Smooth muscle cell (in vitro differentiated cells): ENCODE results near the gene LIN9. TPM values are rescaled to one million over a fixed set of nuclear protein-coding genes. Genes with fewer than 3 reads are reported as not detected.

Experiments
- DNase-seq: peaks from one replicate; lab custom pipeline; 2025; ENCODE audit not compliant: unreplicated experiment; lab: John Stamatoyannopoulos, UW
- H2AFZ ChIP-seq: fragments of 200-600 bp; sonication (generic); 2 replicates; pipeline ENCODE4 v1.6.0; 2016; ENCODE audit warnings: antibody characterized with exemption, low read depth, mild to moderate bottlenecking
- H3F3A ChIP-seq: fragments of 200-600 bp; sonication (generic); 2 replicates; pipeline ENCODE4 v1.6.0; 2017; ENCODE audit warnings: antibody characterized with exemption, low read depth
- H3K27ac ChIP-seq: fragments of 200-600 bp; sonication (generic); 2 replicates; pipeline ENCODE4 v1.5.1; 2016; ENCODE audit warnings: low read depth, mild to moderate bottlenecking
- H3K27me3 ChIP-seq: fragments of 200-600 bp; sonication (generic); 2 replicates; pipeline ENCODE4 v1.6.1; 2016; ENCODE audit warnings: low read depth, mild to moderate bottlenecking
- H3K36me3 ChIP-seq: fragments of 200-600 bp; sonication (generic); 2 replicates; pipeline ENCODE4 v1.5.1; 2016; ENCODE audit warnings: low read depth
- H3K4me1 ChIP-seq: fragments of 200-600 bp; sonication (generic); 2 replicates; pipeline ENCODE4 v1.5.1; 2016; ENCODE audit warnings: low read depth
- H3K4me2 ChIP-seq: fragments of 200-600 bp; sonication (generic); 2 replicates; pipeline ENCODE4 v1.6.0; 2016; ENCODE audit warnings: mild to moderate bottlenecking
- H3K4me3 ChIP-seq: fragments of 200-600 bp; sonication (generic); 2 replicates; pipeline ENCODE4 v1.5.1; 2016; ENCODE audit warnings: mild to moderate bottlenecking
- H3K79me2 ChIP-seq: fragments of 200-600 bp; sonication (generic); 2 replicates; pipeline ENCODE4 v1.6.0; 2016; ENCODE audit warnings: low read depth, mild to moderate bottlenecking
- H3K9ac ChIP-seq: fragments of 200-600 bp; sonication (generic); 2 replicates; pipeline ENCODE4 v1.6.0; 2016; ENCODE audit warnings: low read depth
- H3K9me3 ChIP-seq: fragments of 200-600 bp; sonication (generic); replicated peaks from 2 replicates; pipeline ENCODE4 v1.5.1; 2016; ENCODE audit warnings: low read depth
- H4K20me1 ChIP-seq: fragments of 200-600 bp; sonication (generic); 2 replicates; pipeline ENCODE4 v1.6.0; 2016; ENCODE audit warnings: low read depth
- WGBS: methylation state at CpG from one replicate; pipeline ENCODE4 v1.1.7; 2016; ENCODE audit warnings: low lambda C conversion rate; 5-methylcytosine and 5-hydroxymethylcytosine counted together
- polyA plus RNA-seq: library from polyadenylated mRNA; unstranded; fragments of >200 nt; fragmentation: Nextera tagmentation; extraction: Ambion mirVana; gene quantifications from 2 replicates; pipeline ENCODE4 v1.2.1, GENCODE V29; 2016
- total RNA-seq: library from RNA; depleted of rRNA; stranded (reverse); fragments of >200 nt; gene quantifications from 2 replicates; pipeline ENCODE4 v1.2.3, GENCODE V29; 2014
- TF ChIP-seq, protein P1 (sequence below): fragments of 200-600 bp; sonication (generic); IDR thresholded peaks from 2 replicates; pipeline ENCODE4 v1.5.1; 2017; ENCODE audit warnings: borderline replicate concordance, mild to moderate bottlenecking, antibody characterized with exemption; ENCODE audit not compliant: insufficient read depth, poor library complexity, severe bottlenecking

LIN9 gene
- total and polyA plus RNA-seq, 2 experiments from 2014 or later: 3.7 to 7.8 TPM

DNA sequence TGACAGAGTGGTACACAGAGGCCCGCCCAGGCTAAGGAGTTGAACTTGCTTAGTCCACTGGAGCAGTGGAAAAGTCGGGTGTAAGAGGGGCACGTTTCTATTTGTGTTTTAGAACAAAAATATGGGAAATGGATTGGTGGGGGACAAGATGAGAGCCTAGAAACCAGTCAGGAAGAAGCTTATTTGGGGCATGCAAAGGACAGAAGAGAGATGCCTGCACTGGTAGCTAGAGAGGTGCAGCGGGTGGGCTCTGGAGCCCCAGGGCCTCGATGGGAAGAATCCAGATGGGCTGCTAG, 1.2 kb upstream of the LIN9 start:
- Histone ChIP-seq H4K20me1 (no peaks in the 10 kb centered on the region), H3K9ac (no peak overlapping the region), H3K27me3 (no peaks in the 10 kb centered on the region), H3F3A (no peaks in the 10 kb centered on the region), H3K4me3 (peak overlapping the region; percentile 99), H2AFZ (peak overlapping the region; percentile 99), H3K79me2 (peaks cover 19% of the 10 kb centered on the region), H3K4me2 (peak overlapping the region; percentile 90), H3K4me1 (peaks cover 15% of the 10 kb centered on the region), H3K27ac (peak overlapping the region; percentile 26), H3K9me3 (no peaks in the 10 kb centered on the region), H3K36me3 (no peaks in the 10 kb centered on the region)
- TF ChIP-seq, protein P1, sequence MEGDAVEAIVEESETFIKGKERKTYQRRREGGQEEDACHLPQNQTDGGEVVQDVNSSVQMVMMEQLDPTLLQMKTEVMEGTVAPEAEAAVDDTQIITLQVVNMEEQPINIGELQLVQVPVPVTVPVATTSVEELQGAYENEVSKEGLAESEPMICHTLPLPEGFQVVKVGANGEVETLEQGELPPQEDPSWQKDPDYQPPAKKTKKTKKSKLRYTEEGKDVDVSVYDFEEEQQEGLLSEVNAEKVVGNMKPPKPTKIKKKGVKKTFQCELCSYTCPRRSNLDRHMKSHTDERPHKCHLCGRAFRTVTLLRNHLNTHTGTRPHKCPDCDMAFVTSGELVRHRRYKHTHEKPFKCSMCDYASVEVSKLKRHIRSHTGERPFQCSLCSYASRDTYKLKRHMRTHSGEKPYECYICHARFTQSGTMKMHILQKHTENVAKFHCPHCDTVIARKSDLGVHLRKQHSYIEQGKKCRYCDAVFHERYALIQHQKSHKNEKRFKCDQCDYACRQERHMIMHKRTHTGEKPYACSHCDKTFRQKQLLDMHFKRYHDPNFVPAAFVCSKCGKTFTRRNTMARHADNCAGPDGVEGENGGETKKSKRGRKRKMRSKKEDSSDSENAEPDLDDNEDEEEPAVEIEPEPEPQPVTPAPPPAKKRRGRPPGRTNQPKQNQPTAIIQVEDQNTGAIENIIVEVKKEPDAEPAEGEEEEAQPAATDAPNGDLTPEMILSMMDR: no peak
- no peak for DNase-seq
- WGBS: 86% methylated on average over 5 of the region's 5 CpGs

DNA sequence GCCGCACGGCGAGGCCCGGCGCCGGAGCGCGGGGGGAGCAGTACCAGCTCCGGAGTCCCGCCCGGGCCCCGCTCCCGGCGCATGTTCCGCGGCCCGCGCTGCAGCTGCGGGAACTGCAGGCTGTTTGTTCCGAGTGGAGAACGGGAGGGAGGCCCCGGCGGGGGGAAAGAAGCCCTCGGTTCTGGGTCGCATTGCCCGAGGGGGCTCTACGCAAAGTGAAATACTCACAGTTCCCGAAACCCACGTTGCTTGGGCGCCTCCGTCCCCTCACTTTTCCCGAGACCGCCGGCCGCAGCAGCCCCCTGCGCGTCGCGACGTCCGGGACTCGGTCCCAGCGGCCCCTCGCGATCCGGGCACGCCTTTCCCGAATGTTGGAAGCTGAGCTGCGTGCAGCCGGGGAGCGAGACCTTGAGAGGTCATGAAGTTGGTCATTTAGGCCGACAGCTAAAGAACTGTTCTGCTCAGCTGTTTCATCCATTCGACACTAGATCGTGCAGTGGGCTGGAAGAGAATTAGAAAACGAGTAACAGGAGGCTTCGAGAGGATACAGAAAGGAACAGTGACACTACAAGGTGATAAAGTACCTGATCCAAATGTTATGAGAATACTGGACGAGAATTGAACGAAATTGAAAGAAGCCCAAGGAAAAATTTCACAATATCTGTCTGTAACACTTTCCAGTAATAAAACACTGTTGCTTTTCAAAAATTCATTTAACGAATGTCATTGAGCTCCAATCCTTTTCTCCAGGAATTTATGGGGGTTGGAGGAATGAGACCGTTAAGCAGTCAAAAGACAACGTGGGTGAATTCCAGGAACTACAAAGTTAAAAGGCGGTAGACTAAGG, 657 bp upstream of the LIN9 start:
- peak overlapping the region; percentile 90 for H3K4me2 ChIP-seq
- peak; percentile 62 for DNase-seq
- peaks cover 15% of the 10 kb centered on the region for H3K4me1 ChIP-seq
- TF ChIP-seq, protein P1: no peak
- H3K27ac ChIP-seq: peak overlapping the region; percentile 26
- H3K4me3 ChIP-seq: peak overlapping the region; percentile 99
- peak overlapping the region; percentile 99 for H2AFZ ChIP-seq
- no peaks in the 10 kb centered on the region for H3K27me3 ChIP-seq
- no peaks in the 10 kb centered on the region for H3F3A ChIP-seq
- peak overlapping the region; percentile 3 for H3K9ac ChIP-seq
- 4% methylated on average over 60 of the region's 62 CpGs for WGBS
- H3K9me3 ChIP-seq: no peaks in the 10 kb centered on the region
- H3K79me2 ChIP-seq: peaks cover 20% of the 10 kb centered on the region
- H4K20me1 ChIP-seq: no peaks in the 10 kb centered on the region
- no peaks in the 10 kb centered on the region for H3K36me3 ChIP-seq

DNA sequence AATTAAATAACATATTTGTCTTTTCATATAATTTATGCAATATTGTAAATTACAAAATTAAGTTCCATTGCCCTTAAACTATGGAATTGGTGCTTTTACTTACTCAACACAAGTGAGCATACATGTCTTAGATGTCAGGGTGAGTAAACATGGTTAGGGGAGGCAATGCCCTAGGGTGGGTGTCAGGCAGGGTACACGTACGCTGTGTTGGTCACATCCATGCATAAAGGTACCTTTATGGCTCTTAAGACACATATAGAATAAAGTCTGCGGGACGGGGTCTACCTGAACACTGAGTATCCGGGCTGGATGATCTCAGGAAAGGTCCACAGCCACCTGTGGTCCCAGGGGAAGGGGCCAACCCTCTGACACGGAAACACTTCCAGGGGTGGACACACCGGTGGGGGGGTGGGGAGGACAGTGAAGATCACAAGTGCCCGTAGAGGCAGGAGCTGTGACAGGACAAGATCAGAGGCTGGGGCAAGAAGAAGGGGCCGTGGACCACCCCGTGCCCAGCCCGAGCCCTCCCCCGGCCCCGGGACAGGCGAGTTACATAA, 720 bp downstream of the LIN9 start:
- DNase-seq: no peak
- Histone ChIP-seq H3K27ac (no peak overlapping the region), H3K9me3 (no peaks in the 10 kb centered on the region), H3K79me2 (peaks cover 29% of the 10 kb centered on the region), H3F3A (no peaks in the 10 kb centered on the region), H4K20me1 (no peaks in the 10 kb centered on the region), H2AFZ (peak overlapping the region; percentile 100), H3K4me2 (peak overlapping the region; percentile 93), H3K36me3 (no peaks in the 10 kb centered on the region), H3K4me3 (peak overlapping the region; percentile 99), H3K9ac (peak overlapping the region; percentile 89), H3K27me3 (no peaks in the 10 kb centered on the region), H3K4me1 (peaks cover 15% of the 10 kb centered on the region)
- WGBS: 8% methylated on average over 14 of the region's 14 CpGs
- TF ChIP-seq, protein P1: no peak

DNA sequence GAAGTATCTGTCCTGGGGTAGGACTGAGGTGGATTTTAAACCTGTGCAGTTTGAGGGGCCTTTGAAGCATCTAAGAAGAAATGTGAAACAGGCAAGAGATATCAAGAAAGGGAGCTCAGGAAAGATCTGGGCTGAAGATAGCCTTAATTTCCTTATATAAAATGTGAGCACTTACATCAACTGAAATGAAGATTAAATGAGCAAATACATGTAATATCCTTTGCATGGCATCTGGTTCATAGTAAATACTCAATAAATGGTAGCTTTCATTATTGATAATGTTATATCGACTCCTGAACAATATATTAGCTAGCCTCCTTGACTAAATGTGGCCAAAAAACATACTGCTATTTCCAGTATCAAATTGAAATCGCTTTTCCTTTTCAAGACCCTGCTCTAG, 2.5 kb downstream of the LIN9 start:
- H3K36me3 ChIP-seq: no peaks in the 10 kb centered on the region
- no peaks in the 10 kb centered on the region for H3K27me3 ChIP-seq
- no peaks in the 10 kb centered on the region for H4K20me1 ChIP-seq
- no peak overlapping the region for H3K4me2 ChIP-seq
- no peaks in the 10 kb centered on the region for H3F3A ChIP-seq
- WGBS: 100% methylated on average over 2 of the region's 2 CpGs
- no peak overlapping the region for H3K27ac ChIP-seq
- H3K4me3 ChIP-seq: no peak overlapping the region
- H3K4me1 ChIP-seq: peaks cover 15% of the 10 kb centered on the region
- no peak overlapping the region for H2AFZ ChIP-seq
- no peak overlapping the region for H3K9ac ChIP-seq
- H3K9me3 ChIP-seq: no peaks in the 10 kb centered on the region
- peaks cover 33% of the 10 kb centered on the region for H3K79me2 ChIP-seq
- DNase-seq: no peak
- TF ChIP-seq, protein P1: no peak
